ENCODE data around the gene SGIP1.

DNA sequence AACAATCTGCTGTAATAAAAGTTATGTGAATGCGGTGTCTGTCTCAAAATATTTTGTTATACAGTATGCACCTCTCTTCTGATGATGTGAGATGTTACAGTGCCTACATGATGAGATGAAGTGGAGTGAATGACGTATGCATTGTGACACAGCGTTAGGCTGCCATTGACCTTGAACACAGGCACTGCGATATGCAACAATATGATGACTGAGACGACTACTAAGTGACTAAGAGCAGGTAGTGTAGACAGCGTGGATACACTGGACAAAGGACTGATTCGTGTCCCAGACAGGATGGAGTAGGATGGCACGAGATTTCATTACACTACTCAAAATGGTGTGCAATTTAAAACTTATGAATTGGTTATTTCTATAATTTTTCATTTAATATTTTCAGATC lies 8.4 kb downstream of the SGIP1 start:
- TF ChIP-seq CTCF (IDR thresholded peaks at IDR 0.05) (no peak), POLR2A (IDR thresholded peaks at IDR 0.05) (no peak)
